Mesothelial cell of epicardium (in vitro differentiated cells): Measurements from ENCODE around the gene PDE6A. TPM values are rescaled to one million over a fixed set of nuclear protein-coding genes. Genes with fewer than 3 reads are reported as not detected.

Experiments used
- DNase-seq, 2 experiments: peaks; one replicate each; pipeline ENCODE4 v3.0.0; 2021; ENCODE audit warnings: low spot score in 2 of 2; ENCODE audit not compliant: unreplicated experiment in 2 of 2
- H3K27ac Mint-ChIP-seq: 2 replicates; pipeline ENCODE4 v1.8.0; 2021; ENCODE audit warnings: mixed read lengths
- H3K27me3 Mint-ChIP-seq: 2 replicates; pipeline ENCODE4 v1.8.0; 2021; ENCODE audit warnings: low read depth, mixed read lengths
- H3K36me3 Mint-ChIP-seq: 2 replicates; pipeline ENCODE4 v1.8.0; 2021; ENCODE audit warnings: mixed read lengths
- H3K4me1 Mint-ChIP-seq: 2 replicates; pipeline ENCODE4 v1.8.0; 2021; ENCODE audit warnings: mixed read lengths
- H3K4me3 Mint-ChIP-seq: 2 replicates; pipeline ENCODE4 v1.8.0; 2021; ENCODE audit warnings: mild to moderate bottlenecking, moderate library complexity, mixed read lengths
- H3K9me3 Mint-ChIP-seq: 2 replicates; pipeline ENCODE4 v1.8.0; 2021; ENCODE audit warnings: mixed read lengths
- total RNA-seq: library from RNA; stranded (reverse); gene quantifications from 3 replicates; pipeline ENCODE4 v1.2.1, GENCODE V29; 2021
- TF ChIP-seq, protein P1 (sequence below): fragments of 200-600 bp; sonication (generic); IDR thresholded peaks from one replicate; pipeline ENCODE4 v1.5.0; 2021; ENCODE audit warnings: antibody characterized with exemption; ENCODE audit not compliant: unreplicated experiment

Gene PDE6A
- total RNA-seq, 1 donor from 2014 or later = 0.18 TPM

DNA sequence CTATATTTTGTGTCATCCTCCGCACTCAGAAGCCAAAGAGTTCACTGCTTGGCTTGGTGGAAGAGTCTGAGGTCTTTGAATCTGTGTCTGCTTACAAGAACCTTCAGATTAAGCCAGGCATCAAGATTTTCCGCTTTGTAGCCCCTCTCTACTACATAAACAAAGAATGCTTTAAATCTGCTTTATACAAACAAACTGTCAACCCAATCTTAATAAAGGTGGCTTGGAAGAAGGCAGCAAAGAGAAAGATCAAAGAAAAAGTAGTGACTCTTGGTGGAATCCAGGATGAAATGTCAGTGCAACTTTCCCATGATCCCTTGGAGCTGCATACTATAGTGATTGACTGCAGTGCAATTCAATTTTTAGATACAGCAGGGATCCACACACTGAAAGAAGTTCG, 36.6 kb upstream of the PDE6A start:
- Mint-ChIP-seq H3K36me3 (peaks cover 5% of the 10 kb centered on the region), H3K4me1 (peaks cover 4% of the 10 kb centered on the region), H3K9me3 (no peaks in the 10 kb centered on the region), H3K27ac (no peak overlapping the region), H3K4me3 (no peak overlapping the region), H3K27me3 (no peaks in the 10 kb centered on the region)
- DNase-seq = no peak
- TF ChIP-seq, protein P1, sequence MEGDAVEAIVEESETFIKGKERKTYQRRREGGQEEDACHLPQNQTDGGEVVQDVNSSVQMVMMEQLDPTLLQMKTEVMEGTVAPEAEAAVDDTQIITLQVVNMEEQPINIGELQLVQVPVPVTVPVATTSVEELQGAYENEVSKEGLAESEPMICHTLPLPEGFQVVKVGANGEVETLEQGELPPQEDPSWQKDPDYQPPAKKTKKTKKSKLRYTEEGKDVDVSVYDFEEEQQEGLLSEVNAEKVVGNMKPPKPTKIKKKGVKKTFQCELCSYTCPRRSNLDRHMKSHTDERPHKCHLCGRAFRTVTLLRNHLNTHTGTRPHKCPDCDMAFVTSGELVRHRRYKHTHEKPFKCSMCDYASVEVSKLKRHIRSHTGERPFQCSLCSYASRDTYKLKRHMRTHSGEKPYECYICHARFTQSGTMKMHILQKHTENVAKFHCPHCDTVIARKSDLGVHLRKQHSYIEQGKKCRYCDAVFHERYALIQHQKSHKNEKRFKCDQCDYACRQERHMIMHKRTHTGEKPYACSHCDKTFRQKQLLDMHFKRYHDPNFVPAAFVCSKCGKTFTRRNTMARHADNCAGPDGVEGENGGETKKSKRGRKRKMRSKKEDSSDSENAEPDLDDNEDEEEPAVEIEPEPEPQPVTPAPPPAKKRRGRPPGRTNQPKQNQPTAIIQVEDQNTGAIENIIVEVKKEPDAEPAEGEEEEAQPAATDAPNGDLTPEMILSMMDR = no peak

DNA sequence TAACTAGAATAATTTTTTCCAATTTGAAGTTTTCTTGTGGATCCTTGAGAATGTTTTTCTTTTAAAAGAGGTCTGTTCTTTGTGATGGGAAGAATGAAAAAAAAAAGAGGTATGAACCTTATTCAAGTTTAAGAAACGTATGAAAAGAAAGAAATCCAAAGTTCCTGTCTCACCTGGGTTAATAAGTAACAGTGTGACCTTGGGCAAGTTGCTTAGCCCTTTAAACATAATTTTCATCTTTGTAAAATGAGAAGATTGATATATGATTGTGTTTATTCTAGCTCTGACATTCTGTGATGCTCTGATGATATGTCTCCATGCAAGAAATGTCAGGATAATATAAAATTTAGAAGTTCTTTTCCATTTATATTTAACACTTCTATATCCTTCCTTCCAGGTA, 35.3 kb upstream of the PDE6A start:
- Mint-ChIP-seq H3K4me1 (peaks cover 4% of the 10 kb centered on the region), H3K4me3 (no peak overlapping the region), H3K27me3 (no peaks in the 10 kb centered on the region), H3K27ac (no peak overlapping the region), H3K9me3 (no peaks in the 10 kb centered on the region), H3K36me3 (peaks cover 8% of the 10 kb centered on the region)
- TF ChIP-seq, protein P1 = no peak
- no peak for DNase-seq

DNA sequence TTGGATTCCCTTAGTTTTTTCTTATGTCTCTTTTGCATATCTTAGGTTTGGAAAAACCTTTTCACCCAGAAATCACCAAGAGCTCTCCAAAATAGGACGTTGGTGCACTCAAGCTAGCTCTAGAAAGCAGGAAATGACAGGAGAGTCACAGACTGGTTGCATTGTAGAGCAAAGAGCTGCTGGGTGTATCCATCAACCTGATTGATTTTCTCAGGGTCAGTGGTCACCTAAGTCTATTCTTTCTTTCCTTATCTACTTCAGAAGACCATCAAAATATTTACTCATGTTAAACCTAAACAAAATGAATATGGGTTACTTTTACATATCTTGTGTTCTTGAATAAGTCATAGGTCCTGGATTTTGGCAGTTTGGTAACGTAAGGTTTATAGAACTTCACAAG, 30.8 kb upstream of the PDE6A start:
- H3K27ac Mint-ChIP-seq = no peak overlapping the region
- no peak overlapping the region for H3K4me3 Mint-ChIP-seq
- no peaks in the 10 kb centered on the region for H3K27me3 Mint-ChIP-seq
- H3K4me1 Mint-ChIP-seq = no peaks in the 10 kb centered on the region
- no peak for DNase-seq
- H3K36me3 Mint-ChIP-seq = peaks cover 10% of the 10 kb centered on the region
- TF ChIP-seq, protein P1 = no peak
- H3K9me3 Mint-ChIP-seq = no peaks in the 10 kb centered on the region

DNA sequence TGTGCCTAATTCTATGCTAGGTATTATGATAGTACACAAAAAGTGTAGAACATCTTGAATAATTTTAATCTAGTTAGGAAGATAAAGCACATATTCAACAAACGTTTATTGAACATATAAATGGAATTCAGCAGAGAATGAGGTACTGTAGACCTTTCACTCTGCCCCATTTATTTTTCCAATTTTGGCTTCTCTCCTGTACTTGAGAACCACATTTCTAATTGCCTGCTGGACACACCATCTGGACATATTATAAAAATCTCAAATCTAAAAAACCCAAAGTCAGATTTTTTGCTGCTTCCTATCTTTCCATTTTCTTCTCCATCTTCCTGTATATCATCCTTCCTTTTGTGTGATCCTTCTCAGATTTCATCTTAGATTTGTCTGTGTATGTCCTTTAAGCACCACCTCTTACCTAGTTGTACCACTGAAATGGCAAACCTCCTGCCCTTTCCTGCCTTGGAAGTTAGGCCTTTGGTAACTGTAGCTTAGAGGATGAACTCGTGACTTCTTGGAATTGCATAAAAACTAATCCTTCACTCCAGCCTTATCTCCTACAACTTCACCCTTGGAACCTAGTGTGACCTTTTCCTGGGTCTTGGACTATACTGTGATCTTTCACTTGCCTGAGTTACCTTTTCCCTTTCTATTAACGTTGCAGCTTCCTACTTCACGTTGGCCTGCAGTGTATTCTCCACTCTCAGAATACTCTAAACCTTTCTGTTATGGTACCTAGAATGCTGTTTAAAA, 24.8 kb upstream of the PDE6A start:
- Mint-ChIP-seq H3K4me3 (no peak overlapping the region), H3K27ac (no peak overlapping the region), H3K9me3 (no peaks in the 10 kb centered on the region), H3K36me3 (no peaks in the 10 kb centered on the region), H3K4me1 (no peaks in the 10 kb centered on the region), H3K27me3 (no peaks in the 10 kb centered on the region)
- TF ChIP-seq, protein P1 = no peak
- no peak for DNase-seq

DNA sequence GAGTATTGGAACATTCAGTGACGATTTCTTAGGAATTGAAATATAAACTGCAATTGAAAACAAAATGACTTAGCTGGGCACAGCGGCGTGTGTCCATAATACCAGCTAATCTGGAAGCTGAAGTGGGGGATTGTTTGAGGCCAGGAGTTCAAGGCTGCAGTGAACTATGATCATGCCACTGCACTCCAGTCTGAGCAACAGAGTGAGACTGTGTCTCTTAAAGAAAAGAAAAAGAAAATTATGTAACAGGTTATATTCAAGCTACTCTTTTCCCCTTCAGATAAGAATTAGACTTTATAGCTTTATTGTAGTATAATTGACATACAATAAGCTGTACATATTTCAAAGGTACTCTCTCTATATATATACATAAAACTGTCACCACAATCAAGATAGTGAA, 22.4 kb upstream of the PDE6A start:
- TF ChIP-seq, protein P1 = no peak
- peaks cover 2% of the 10 kb centered on the region for H3K4me1 Mint-ChIP-seq
- no peaks in the 10 kb centered on the region for H3K27me3 Mint-ChIP-seq
- no peaks in the 10 kb centered on the region for H3K9me3 Mint-ChIP-seq
- H3K27ac Mint-ChIP-seq = no peak overlapping the region
- H3K36me3 Mint-ChIP-seq = no peaks in the 10 kb centered on the region
- H3K4me3 Mint-ChIP-seq = no peak overlapping the region
- no peak for DNase-seq
